ENCODE results near the gene TRAPPC3. TPM values are rescaled to one million over a fixed set of nuclear protein-coding genes. Genes with fewer than 3 reads are reported as not detected.

The TRAPPC3 gene
- total RNA-seq, 1 experiment from 2014 or later = 98.7 TPM

GRCh38 chr1:36089393-36090121 is 59.7 kb downstream of the TRAPPC3 start:
- in situ Hi-C loops (cut with HindIII; ENCODE audit: low pct_unique_long_range_greater_than_20kb, low sequenced_read_pairs) = no loop called here
- TSS peak; percentile 91 for BruUV-seq (replicated peaks)
- peak overlapping the region; percentile 74 for H3K27ac ChIP-seq (ENCODE audit: low read length)
- ATAC-seq = no peak
- intact Hi-C loops (cut with micrococcal nuclease; ENCODE audit: unreplicated experiment) = no loop called here
- no peak for DNase-seq (ENCODE audit: low read depth, low spot score)
- peaks cover 13% of the 10 kb centered on the region for H3K36me3 ChIP-seq (ENCODE audit: control insufficient read depth, insufficient read depth, low read length)
- no peaks in the 10 kb centered on the region for H3K27me3 ChIP-seq (ENCODE audit: control insufficient read depth, insufficient read depth, low read length)
- no peak for TF ChIP-seq REST (IDR thresholded peaks at IDR 0.05; ENCODE audit: insufficient read depth in 1 of 2, low read depth in 2 of 2, low read length in 1 of 2)
- TF ChIP-seq POLR2AphosphoS5 (IDR thresholded peaks at IDR 0.05; ENCODE audit: low read depth, low read length) = no peak
- no peak for TF ChIP-seq TCF7L2 (IDR thresholded peaks at IDR 0.05; ENCODE audit: low read depth, low read length)
- TF ChIP-seq SIN3A (IDR thresholded peaks at IDR 0.05; ENCODE audit: borderline replicate concordance, insufficient read depth, low read depth, low read length) = 0 out of 2 replicates have a peak, but pooled peaks have one; percentile 23
- no peak for TF ChIP-seq CTCF (IDR thresholded peaks at IDR 0.05)
- no peaks in the 10 kb centered on the region; the same call in 1 of the 2 replicates for H3K4me1 ChIP-seq (ENCODE audit: control insufficient read depth, insufficient read depth, low read length)
- CTCF ChIA-PET = no interaction called here
- H3K4me3 ChIP-seq (ENCODE audit: low read depth in 2 of 2, low read length in 2 of 2) = peak overlapping the region; percentile 97 to 99
- POLR2A ChIA-PET = no interaction called here
- no peaks in the 10 kb centered on the region for H3K9me3 ChIP-seq (ENCODE audit: control insufficient read depth, insufficient read depth, low read depth, low read length)

- peak within 1 kb of the TSS; percentile 97 to 99 for H3K4me3 ChIP-seq (ENCODE audit: low read depth in 2 of 2, low read length in 2 of 2)
- H3K36me3 ChIP-seq (ENCODE audit: control insufficient read depth, insufficient read depth, low read length) = peaks cover 13% of the 10 kb centered on the region
- peak; percentile 53 for DNase-seq (ENCODE audit: low read depth, low spot score)
- CTCF ChIA-PET = no interaction called here
- ATAC-seq = peak; percentile 94
- in situ Hi-C loops (cut with HindIII; ENCODE audit: low pct_unique_long_range_greater_than_20kb, low sequenced_read_pairs) = no loop called here
- POLR2A ChIA-PET = no interaction called here
- peak within 1 kb of the TSS; percentile 82 for H3K27ac ChIP-seq (ENCODE audit: low read length)
- H3K27me3 ChIP-seq (ENCODE audit: control insufficient read depth, insufficient read depth, low read length) = no peaks in the 10 kb centered on the region
- BruUV-seq (replicated peaks) = no TSS peak
- no peaks in the 10 kb centered on the region for H3K9me3 ChIP-seq (ENCODE audit: control insufficient read depth, insufficient read depth, low read depth, low read length)
- TF ChIP-seq CTCF (IDR thresholded peaks at IDR 0.05) (peak; percentile 99), SIN3A (IDR thresholded peaks at IDR 0.05; ENCODE audit: borderline replicate concordance, insufficient read depth, low read depth, low read length) (peak; percentile 94), REST (IDR thresholded peaks at IDR 0.05; ENCODE audit: insufficient read depth in 1 of 2, low read depth in 2 of 2, low read length in 1 of 2) (peak in 1 of 2 experiments; percentile 30; a peak in 1 of 4 replicates), POLR2AphosphoS5 (IDR thresholded peaks at IDR 0.05; ENCODE audit: low read depth, low read length) (peak; percentile 93), TCF7L2 (IDR thresholded peaks at IDR 0.05; ENCODE audit: low read depth, low read length) (no peak)
- no peaks in the 10 kb centered on the region; the same call in 1 of the 2 replicates for H3K4me1 ChIP-seq (ENCODE audit: control insufficient read depth, insufficient read depth, low read length)
- intact Hi-C loops (cut with micrococcal nuclease; ENCODE audit: unreplicated experiment) = no loop called here
Measured at GRCh38 chr1:36088577-36089392, 60.5 kb downstream of the TRAPPC3 start, which contains the start of gene ADPRS. Gene ADPRS, plus strand, starts transcription at chr1:36088892. Its CDS starts 13 bp downstream, at chr1:36088905.
